ENCODE results near the gene C16orf95.

C16orf95 gene

GRCh38 chr16:87311387-87311786, 5.8 kb downstream of the C16orf95 start:
- no peak for DNase-seq

- DNase-seq: no peak
Observed at GRCh38 chr16:87310610-87311009, 6.6 kb downstream of the C16orf95 start.

DNA sequence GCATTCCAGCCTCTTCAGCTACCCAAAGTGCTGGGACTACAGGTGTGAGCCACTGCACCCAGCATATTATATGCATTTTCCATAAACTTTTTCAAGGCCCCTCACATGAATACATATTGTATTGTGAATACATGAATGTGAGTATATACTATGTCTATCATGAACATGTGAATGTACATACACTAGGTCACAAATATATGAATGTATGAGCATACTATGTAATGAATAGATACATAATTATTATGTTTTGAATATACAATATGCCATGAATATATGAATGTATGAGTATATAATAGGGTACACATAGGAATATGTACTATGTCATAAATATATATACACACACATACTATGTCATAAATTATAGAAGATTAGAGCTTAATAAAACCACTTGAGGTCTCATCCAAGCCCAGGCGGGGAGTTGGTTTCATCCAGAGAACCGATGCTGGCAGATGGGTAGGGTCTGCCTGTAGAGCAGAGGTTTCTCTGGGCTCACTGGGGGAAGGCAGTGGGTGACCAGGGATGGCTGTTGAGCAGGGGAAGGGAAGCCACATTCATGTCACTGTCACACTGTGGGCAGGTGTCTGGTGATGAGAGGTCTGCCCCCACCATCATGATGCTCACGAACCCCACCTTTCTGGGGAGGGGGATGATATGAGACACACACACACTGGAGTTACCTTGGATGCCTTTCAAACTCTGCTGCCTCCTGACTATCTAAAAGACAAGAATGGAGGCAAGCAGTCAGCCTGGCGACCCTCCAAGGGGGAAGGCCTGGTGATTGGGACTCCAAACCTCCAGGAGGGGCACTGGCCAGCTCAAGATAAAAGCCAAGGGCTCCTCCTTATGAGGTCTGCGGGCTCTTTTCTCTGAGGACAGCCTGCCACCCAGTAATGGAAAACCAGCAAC, 7.3 kb downstream of the C16orf95 start:
- DNase-seq: no peak

DNA sequence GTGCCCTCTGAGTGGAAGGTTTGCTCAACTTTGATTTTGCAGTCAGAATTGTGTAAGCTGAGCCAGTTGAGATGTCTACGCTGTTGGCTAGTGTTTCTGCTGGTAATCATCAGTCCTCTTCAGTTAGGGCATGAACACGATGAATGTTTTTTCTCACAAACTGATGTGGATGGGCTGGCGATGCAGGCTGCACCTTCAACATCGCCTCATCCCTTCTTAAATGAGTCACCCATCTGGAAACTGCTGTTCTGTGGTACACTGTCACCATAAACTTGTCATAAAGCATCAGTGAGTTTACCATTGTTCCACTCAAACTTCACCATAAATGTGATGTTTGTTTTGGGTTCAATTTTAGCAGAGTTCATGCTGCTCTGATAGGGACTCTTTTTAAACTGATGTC, 8.4 kb downstream of the C16orf95 start:
- no peak for DNase-seq

DNA sequence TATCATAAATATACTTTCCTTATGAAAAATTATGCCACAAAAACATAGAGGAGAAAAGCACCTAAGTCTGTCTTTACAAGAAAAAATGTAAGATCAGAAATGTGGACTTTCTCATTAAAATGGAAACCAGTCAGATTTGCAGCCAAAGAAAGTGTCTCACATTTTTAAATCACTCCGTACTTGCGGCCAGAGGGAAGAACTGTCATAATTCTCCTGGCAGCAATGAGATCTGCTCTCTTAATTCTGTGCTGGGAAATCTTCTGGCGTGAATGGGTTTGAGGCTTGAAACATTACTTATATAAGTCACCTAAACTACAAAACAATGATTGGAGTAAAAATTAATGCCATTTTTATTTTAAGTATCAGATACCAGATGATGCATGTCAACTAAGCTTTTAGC, 10.7 kb downstream of the C16orf95 start:
- DNase-seq: no peak

- peak; percentile 76 for DNase-seq
Observed at GRCh38 chr16:87305505-87306391, 11.4 kb downstream of the C16orf95 start.

DNA sequence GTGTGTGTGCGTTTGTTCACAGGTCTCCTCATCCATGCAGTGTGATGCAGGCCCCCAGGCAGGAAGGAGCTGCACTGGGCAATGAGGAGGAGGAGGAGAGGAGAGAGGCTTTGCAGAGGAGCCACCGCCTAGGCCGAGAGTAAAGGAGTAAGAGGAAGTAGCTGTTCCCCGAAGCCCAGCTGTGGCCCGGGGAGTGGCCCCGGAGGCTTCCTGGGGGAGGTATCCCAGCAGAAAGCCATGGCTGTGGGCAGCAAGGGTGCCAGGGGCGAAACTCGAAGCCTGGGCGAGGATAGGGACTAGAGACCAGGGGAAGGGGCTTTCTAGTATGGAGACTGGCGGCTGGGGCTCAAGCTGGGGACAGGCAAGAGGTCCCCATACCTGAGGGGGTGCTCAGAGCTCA, 12.2 kb downstream of the C16orf95 start:
- no peak for DNase-seq

DNA sequence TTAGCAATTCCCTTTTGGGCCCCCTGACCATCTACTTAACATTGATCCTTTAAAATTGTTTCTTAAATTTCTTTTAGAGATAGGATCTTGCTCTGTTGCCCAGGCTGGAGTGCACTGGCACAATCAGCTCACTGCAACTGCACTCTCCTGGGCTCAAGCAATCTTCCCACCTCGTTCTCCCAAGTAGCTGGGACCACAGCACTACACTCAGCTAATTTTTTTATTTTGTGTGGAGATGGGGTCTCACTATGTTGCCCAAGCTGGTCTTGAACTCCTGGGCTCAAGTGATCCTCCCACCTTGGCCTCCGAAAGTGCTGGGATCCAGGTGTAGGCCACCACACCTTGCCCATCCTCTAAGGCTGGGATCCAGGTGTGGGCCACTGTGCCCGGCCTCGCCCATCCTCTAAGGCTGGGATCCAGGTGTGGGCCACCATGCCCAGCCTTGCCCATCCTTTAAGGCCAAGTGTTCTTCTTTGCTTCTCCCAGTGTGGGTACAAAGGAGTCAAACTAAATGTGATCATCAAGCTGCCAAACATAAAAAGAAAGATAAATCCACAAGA, 13.2 kb downstream of the C16orf95 start:
- DNase-seq: no peak

- DNase-seq: no peak
Observed at GRCh38 chr16:87303431-87303930, 13.7 kb downstream of the C16orf95 start.

GRCh38 chr16:87298857-87299465, 18.2 kb downstream of the C16orf95 start:
- DNase-seq: no peak

DNA sequence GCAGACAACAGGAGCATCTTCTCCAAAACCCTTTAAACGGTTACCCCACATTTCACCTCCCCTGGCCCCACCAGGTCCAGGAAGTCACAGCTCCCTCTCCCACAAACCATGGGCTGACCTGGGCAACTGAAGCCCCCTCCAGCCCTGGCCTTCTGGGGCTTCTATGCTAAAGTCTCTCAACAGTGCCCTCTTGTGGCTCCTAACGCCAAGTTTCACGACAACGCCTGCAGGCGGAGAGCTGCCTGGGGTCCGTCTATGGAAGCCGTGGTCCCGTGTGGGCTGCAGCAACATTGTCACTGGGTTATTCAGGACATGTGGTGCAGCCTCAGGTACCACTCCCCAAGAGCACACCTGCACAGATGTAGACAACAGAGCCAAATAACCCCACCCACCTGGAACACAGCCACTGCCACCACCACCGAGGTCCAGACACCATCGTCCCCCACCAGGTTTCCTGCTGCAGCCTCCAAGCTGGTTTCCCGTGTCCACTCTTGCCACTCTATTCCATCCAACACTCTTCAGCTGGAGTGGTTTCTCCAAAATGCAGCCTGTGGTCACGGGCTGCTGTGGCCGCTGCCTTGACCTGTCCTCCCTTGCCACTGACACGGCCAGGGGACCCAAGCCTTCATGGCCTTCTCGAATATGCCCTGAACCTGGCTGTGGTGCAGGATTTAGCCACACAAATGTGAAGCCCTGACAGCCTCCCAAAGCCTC, 19.1 kb downstream of the C16orf95 start:
- peak; percentile 43 for DNase-seq

- DNase-seq: no peak
Observed at GRCh38 chr16:87297407-87297806, 19.8 kb downstream of the C16orf95 start.

DNA sequence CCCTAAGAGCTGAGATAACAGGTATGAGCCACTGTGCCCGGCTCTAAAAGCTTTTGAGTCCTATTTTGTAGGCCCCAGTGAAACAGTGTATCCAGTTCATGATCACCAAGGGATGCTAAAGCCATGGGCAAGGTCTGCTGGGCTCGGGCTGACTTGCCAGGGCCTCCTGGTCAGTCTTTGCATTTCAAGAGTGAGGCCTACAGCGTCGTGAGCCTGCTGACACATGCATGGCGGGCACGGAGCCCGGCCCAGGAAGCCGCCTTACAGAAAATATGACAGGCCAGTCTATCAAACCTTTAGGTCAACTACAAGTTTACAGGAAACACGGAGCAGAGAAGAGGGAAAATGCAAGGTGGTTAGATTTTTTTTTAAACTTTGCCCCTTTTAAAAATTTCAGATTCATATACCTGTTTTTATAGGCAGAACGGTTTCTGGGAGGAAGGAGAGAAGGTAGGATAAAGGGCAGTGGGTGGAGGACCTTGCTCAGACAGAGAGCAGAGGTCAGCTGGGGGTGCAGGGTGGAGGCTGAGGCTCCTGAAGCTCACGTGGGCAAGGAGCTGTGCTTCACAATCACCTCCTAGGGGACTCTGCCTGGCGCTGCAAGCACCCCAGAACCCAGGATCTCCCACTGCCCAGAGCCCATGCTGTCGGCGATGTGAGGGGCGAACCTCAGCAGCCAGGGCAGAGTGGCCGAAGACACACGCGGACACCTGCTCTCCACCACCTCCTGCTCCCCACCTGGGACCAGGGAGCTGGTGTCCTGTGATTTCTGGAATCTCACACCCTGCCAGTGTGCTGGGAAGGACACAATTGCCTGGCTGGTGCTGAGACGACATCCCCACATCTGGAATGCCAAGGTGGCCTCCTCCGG, 21.3 kb downstream of the C16orf95 start:
- DNase-seq: no peak

GRCh38 chr16:87295259-87295658, 21.9 kb downstream of the C16orf95 start:
- no peak for DNase-seq

DNA sequence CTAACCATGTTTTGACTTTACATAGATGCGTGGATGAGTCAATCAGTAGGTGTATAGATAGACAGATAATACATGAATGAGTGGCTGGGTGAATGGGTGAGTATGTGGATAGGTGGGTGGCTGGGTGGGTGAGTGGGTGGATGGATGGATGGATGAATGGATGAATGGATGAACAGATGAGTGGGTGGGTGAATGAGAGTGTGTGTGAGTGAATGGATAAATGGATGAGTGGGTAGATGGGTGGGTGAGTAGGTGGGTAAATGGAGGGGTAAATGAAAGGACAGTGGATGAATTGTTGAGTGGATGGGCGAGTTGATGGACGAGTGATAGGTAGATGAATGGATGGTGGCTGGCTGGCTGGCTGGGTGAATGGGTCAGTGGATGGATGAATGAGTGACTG, 23.2 kb downstream of the C16orf95 start:
- DNase-seq: no peak

DNA sequence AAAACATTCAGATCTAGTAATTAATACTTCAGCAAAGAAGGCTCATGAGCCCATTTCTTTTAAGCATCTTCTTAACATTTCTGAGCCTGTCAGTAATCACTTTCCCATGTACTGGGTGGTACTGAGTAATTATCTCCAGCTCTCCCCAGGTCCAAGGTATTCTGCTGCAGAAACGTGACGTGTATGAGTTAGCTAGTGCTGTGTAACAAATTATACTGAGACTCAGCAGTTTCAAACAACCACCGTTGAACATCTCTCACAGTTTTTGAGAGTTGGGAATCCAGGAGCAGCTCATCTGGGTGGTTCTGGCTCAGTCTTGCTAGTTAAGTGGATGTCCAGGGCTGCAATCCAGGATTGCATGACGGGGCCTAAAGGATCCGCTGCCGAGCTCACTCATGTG, 25.2 kb downstream of the C16orf95 start:
- no peak for DNase-seq

GRCh38 chr16:87288753-87289362, 28.3 kb downstream of the C16orf95 start:
- DNase-seq: peak; percentile 99

GRCh38 chr16:87286839-87287626, 30.2 kb downstream of the C16orf95 start:
- no peak for DNase-seq

- DNase-seq: no peak
Observed at GRCh38 chr16:87284183-87284582, 33.0 kb downstream of the C16orf95 start.

All from fibroblast of upper back skin (primary cell).